ENCODE results near the gene SLC19A2. TPM values are rescaled to one million over a fixed set of nuclear protein-coding genes. Genes with fewer than 3 reads are reported as not detected.
"Not testable (repeated sequence)": the region's sequence is repeated elsewhere in the genome, so short reads cannot be mapped to it uniquely, and the experiment has no call there.

Gene SLC19A2, protein sequence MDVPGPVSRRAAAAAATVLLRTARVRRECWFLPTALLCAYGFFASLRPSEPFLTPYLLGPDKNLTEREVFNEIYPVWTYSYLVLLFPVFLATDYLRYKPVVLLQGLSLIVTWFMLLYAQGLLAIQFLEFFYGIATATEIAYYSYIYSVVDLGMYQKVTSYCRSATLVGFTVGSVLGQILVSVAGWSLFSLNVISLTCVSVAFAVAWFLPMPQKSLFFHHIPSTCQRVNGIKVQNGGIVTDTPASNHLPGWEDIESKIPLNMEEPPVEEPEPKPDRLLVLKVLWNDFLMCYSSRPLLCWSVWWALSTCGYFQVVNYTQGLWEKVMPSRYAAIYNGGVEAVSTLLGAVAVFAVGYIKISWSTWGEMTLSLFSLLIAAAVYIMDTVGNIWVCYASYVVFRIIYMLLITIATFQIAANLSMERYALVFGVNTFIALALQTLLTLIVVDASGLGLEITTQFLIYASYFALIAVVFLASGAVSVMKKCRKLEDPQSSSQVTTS
- total RNA-seq (2014; rRNA removed; shearing (Covaris generic)), result 20.3 and 23.1 TPM in 2 replicates
- 32.9 and 49.7 TPM in 2 replicates for polyA plus RNA-seq (2014; cell fraction: nucleus; rRNA removed)

DNA sequence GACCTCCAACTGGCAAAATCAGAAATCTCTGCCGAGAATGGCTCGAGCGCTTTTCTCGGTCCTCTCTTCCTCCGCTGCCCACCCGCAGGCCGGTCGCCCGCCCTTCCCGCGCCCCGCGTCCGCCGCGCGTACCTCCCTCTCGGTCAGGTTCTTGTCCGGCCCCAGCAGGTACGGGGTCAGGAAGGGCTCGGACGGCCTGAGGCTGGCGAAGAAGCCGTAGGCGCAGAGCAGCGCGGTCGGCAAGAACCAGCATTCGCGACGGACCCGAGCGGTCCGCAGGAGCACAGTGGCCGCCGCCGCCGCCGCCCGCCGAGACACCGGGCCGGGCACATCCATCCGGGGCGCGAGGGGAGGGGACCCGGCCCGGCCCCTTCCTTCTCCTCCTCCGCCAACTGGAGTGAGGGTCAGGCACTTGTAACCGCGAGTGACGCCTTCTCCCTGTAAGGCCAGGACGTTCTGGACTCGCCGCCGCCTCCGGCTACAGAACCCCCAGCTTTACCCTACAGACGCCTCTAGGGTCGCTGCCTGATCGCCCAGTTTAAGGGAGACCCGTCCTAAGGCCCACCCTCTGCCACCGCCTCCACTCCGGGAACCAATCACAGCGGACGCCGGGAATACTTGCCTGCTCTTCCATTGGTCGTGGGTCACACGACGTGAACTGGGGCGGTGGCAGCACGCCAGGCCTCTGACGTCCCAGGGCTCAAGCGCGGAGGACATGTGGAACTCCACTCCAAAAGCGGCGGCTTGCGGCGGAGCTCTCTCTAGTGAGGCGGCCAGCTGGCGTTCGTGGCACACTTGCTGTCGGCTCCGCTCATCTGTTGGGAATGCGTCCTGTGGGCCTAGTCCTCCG, at the start of gene SLC19A2:
SLC19A2 (minus strand) TSS at position 514 of the 850 bp plus-strand sequence; CDS start at position 336, 178 bp downstream.
- DNase-seq (ENCODE audit: extremely low read depth, low read depth), result peak; percentile 99

DNA sequence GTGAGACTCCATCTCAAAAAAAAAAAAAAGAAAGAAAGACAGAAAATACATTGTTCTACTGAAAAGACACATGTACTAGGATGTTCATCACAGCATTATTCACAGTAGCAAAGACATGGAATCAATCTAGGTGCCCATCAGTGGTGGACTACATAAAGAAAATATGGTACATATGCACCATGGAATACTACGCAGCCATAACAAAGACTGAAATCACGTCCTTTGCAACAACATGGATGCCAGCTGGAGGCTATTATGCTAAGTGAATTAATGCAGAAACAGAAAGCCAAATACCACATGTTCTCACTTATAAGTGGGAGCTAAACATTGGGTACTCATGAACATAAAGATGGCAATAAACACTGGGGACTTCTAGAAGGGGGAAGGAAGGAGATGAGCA, 48.9 kb upstream of the SLC19A2 start:
- no peak for DNase-seq (ENCODE audit: extremely low read depth, low read depth)

DNA sequence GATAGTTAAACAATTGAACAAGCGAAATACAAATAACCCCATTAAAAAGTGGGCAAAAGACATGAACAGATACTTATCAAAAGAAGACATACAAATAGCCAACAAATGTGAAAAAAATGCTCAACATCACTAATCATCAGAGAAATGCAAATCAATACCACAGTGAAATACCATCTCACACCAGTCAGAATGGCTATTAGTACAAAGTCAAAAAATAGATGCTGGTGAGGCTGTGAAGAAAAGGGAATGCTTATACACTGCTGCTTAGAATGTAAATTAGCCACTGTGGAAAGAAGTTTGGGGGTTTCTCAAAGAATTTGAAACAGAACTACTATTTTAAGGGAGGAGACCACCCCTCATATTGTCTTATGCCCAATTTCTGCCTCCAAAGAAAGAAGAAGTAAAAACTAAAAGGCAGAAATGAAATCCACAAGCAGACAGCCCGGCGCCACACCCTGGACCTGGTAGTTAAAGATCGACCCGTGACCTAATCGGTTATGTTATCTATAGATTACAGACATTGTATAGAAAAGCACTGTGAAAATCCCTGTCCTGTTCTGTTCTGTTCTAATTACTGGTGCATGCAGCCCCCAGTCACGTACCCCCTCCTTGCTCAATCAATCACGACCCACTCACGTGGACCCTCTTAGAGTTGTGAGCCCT, 47.9 kb upstream of the SLC19A2 start:
- DNase-seq (ENCODE audit: extremely low read depth, low read depth), result not testable (repeated sequence)

DNA sequence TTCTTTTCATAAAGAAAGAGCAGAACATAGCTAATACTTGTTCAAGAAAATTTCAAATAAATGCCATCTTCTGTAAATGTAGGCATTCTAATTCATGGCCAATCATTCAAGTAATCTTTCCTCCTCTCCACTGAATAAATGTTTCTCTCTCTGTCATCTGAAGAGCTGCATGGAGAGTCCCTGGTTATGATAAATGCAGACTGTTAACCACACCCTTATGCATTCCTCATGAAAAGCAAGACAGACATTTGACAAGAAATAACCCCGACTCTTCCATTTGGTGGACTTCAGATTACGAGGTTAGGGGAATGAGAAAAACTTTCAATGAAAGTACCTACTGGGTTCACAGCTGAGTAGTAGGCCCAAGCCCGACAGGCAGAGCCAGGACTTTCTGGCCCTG, 44.7 kb upstream of the SLC19A2 start:
- DNase-seq (ENCODE audit: extremely low read depth, low read depth), result no peak

DNA sequence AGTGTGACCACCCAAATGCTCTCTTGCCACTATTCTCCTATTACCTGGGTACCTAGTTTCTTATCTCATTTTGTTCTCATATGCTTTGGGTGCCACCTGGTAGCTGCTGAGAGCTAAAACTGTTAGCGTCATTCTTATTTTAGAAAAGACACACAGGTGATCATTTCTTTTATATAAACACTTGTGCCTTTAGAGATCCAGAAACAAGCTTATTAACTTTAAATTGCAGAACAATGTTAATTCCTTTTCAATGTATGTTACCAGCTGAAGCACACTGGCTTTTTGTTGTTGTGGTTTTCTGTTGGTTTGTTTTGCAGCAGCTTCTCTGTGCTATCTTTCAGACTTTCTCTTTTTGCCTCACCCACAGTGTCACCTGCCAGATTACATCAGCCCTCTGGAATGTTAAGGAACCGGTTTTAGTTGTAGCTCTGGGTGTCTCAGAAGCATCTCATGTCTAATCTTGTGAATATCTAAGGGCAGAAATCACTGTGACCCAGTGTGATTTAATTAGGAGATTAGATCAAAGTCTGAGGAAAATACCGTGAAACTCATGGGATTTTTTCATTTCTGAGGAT, 43.4 kb upstream of the SLC19A2 start:
- no peak for DNase-seq (ENCODE audit: extremely low read depth, low read depth)

DNA sequence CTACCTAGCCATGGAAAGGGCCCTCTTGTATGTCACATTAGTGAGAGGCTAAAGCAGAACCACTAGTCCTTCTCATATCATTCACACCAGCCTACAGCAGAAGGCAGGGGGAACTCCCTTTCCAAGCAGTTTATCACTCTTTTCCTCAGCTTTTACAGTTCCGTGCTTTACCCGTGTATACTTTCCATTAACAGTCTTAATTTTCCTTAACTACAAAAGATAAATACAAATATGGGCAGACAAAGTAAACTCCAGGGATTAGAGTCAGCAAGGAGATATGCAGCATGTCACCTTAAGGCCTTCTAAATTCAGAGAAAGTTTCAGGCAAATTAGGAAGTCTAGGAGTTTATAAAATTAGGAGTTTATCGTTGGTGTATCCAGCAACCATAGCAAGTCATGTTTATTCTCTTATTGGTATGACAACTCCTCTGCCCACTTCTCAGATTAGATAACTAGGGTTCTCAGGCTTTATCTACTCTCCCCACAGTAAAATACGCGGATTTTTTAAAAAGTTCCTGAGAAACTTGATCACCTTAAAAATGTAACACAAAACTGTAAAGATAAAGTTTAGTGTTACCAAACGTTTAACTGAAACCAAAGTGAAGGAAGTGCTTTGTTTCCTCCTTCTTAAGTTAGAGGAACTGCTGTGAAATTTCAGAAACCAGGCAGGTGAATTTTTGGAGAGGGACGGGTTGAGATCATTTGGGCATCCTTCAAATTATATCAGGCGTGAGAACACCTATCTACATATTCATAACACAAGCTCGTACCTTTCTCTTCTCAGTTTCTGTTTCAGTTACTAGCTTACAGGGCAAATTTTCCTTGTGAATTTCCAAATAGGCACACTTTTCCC, 42.7 kb upstream of the SLC19A2 start:
- DNase-seq (ENCODE audit: extremely low read depth, low read depth), result no peak

DNA sequence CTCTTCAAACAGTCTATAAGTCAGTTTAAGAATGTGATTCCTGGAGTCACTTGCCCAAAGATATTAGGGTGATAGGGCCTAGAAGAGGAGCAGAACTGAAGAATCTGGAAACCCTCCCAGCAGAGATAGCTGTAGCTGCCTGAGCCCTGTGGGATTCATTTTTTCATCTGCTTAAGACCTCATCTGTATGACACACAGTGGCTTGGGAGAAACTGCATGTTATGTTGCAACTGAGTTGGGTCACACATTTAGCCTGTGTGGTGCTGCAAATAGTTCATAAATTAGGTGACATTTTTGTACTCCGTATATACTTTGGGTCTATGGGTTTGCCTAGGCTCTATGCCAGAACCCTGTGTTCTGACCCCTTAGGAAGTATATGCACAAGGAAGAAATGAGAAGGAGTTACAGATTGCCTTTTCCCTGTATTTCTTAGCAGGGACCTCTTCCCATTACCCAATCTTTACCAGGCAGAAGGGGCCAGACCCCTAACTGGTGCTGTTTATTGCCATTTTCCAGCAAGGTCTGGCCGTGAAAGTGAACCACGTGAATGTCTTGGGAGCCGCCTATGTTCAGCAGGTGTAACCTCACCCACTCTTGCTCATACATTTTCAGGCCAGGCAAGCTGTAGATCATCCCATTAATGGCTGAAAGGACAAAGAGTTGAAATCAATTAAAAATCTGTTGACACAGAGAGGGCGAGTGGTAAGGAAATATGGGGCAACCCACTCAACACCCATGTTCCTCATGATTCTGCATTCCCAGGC, 41.9 kb upstream of the SLC19A2 start:
- no peak for DNase-seq (ENCODE audit: extremely low read depth, low read depth)

DNA sequence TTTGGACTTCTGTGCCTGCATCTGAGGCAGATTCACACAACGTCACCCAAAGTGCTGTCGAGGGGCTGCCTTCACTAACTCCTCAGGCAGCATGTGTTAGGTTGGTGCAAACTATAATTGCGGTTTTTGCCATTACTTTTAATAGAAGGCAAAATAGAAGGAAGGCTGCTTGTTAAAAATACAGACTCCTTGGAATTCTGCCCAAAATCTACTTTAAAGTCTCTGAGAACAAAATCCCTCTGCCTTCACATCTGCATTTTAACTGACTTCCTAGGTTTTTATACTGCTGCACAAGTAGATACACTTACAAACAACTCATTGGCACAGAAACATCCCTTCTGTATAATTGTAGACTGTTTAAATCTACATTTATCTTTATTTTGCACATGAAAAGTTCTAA, 41.3 kb upstream of the SLC19A2 start:
- no peak for DNase-seq (ENCODE audit: extremely low read depth, low read depth)

DNA sequence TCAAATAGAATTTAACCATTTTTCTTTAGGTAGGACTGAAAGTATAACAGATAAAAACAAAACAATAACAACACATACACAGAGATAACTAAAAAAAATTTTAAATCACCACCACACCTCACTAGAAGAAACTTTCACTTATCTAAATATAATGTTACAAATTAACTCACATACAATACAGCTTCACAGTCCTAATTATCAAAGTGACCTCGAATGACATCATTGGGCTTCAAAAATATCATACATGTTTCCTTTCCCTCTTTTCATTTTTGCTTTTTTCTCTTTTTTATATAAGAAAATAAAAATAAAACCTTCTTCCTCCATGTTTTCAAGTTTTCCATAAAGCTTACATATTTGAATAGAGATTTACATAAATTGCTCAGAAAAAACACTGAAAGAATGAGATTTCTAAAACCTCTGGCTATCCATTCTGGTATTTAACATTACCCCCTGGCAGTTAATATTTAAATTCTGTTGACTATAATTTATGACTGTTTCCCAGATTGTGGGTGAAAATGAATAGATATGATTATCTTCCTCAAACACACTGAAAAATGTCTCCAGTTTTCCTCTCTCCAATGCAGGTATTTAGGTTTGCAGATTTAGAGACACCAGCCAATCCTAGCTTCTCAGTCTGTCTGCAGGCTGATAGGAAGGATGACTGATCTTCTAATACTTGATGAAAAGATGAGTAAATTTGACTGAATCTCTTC, 40.5 kb upstream of the SLC19A2 start:
- no peak for DNase-seq (ENCODE audit: extremely low read depth, low read depth)

DNA sequence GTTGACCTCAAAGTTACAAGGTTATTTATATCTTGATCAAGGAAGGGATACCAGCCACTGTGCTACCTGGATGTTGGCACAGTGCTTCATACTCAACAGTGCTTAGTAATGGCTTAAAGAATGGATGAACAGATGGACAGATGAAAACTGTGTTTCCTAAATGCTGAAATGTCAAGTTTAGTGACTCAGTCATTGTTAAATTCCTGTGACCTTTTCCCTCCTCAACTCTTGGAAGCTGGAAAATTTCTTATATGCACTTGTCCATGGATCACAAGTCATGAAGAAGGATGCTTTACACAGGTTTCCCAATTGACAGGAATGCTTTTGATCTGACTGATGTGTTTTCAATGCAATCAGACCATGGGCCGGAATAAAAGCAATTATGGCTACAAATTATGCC, 39.6 kb upstream of the SLC19A2 start:
- DNase-seq (ENCODE audit: extremely low read depth, low read depth), result no peak

DNA sequence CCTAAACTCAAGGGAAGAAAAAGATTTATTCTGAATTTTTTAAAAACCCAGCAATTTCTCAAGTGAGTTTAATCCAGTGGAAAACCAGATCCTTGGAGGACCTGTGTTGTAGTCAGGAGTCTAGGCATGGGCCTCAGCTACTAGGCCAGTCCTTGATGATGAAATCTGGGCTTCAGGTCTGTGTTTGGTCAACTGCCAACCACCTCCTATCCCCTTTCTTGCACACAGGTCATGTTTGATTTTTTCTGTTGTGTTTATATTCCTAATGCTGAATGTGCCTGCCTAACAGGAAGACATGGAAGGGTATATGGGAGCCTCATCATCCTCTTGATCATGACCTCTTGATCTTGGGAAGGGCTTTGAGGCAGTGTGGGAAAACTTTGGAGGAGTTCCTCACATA, 38.2 kb upstream of the SLC19A2 start:
- DNase-seq (ENCODE audit: extremely low read depth, low read depth), result no peak

DNA sequence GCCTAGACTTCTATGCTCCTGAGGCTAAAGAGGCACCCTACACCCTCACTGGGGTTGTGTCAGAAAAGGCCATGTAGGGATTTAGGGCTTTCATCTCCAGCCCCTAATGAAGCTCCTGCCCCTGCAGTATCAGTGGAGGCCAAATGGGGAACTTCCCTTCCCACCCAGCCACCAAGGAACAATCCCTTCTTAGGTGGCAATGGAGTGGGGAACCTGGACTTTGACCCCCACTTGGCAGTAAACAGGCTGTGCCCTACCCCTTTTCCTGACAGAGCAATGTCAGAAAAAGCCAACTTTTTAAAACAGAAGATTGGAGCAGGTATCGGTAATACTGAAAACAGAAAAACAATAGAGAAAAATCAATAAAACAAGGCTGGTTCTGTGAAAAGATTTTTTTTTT, 35.5 kb upstream of the SLC19A2 start:
- DNase-seq (ENCODE audit: extremely low read depth, low read depth), result no peak

DNA sequence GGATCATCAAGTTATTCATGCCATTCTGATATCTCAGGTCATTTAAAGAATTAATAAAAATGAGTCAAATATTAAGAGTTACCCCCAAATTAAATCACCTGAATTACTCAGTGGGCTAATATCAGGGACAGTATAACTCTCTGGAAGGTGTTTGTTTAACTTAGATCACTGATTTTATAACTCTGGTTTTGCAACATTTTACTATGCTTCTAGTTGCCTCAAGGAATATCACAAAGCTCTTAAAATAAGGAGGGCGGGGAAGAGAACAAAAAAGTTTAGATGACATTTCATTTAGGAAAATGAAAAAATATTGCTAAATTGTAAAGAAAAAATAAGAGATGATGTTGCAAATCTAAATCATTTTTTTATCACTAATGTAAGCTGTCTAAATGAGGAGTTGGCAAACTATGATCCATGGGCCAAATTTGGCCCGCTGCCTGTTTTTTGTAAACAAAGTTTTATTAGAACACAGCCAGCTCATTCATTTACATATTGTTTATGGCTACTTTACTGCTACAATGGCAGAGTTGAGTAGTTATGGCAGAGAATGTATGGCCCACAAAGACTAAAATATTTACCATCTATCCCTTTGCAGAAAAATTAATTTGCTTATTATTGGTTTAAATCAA, 31.9 kb upstream of the SLC19A2 start:
- no peak for DNase-seq (ENCODE audit: extremely low read depth, low read depth)

DNA sequence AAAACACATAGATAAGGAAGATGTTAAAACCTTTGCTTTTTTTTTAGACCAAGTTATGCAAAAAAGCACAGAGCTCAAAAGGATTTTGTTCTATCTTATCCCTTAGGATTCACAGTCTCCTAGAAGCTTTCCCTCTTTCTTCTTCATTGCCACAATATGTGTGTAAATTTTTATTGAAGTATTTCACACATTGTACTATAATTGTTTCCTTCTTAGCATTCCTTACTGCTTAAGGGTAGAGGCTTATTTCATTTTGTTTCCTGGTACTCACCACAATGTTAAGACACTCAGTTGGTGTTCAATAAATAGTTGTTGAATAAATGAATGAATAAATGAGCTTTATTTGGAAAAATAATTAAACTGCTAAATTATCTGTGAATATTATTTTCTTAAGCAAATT, 29.9 kb upstream of the SLC19A2 start:
- no peak for DNase-seq (ENCODE audit: extremely low read depth, low read depth)

DNA sequence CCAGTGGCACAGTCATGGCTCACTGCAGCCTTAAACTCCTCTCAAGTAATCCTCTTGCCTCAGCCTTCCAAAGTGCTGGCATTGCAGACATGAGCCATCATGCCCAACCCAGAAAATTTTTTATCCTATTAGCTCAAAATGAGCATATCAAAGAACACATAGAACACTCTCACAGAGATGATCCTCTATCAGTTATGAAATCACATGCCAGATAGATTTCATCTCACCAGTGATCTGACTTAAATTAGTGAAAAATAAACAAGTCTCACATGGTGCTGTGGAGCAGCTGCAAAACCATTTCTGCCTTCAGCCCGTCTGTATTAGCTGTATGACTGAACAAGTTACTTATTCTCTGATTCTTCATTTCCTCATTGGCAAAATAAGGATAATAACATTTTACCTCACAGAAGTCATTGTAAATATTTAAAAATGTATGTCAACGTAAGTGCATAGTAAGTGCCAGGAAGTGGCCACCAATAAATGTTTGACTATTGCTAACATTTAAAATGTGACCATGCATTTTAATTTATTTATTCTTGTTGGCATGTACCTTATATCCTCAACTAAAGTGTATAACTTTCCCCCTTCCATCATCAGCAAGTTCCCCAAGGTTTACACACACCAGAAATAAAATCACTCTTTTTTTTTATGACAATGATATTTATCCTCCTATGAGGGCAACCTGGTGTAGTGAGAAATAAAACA, 29.0 kb upstream of the SLC19A2 start:
- DNase-seq (ENCODE audit: extremely low read depth, low read depth), result no peak

DNA sequence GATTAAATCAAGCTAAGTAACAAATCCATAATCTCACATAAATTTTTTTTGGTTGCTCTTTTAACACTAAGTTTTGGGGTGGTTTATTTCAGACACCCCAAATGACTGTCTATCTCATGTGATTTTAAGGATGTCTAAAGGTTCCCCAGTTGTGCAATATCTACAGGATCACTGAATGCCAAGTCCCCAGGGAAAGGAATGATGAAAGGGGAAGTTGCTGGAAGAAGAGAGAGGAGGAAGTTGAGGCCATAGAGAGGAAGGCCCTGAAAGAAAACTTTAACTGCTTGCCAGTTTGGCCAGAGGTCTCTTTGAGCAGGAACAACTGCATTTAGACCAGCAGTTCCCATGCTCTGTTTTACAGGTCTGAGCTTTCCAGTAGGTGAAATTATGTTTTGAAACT, 27.5 kb upstream of the SLC19A2 start:
- DNase-seq (ENCODE audit: extremely low read depth, low read depth), result no peak

DNA sequence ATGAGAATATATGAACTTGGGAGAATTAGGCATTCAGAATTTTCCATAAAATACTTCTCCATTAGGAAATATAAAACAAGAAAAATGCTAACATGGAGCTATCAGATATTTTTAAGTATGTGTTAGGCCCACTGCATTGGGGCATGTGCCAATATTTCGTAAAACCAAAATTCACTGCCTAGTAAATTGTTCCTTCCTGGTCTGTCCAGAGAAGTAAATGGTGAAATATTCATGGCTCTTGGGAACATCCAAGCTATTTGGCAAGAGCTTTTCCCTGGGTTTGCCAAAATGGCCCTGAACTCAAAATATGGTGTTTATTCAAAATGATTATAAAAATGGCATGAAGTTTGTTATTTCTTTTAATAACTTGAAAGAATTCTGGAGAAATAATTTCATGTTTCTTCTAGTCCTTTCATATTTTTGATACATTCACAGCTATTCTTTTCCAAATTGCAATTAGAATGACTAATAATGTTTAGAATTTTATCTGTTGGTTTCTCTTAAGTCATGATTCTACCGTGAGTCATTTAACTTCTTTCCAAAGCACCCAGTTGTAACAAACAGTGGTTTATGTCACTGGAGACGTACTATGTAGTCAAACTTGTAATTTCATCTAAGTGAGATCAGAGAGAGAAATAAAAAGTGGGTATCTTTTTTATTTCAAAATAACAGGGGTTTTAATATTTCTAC, 25.7 kb upstream of the SLC19A2 start:
- no peak for DNase-seq (ENCODE audit: extremely low read depth, low read depth)

Measured in NCI-H460 (cell line).